KOPT-K1 (cell line): Measurements from ENCODE around the gene B9D2.
"Not testable (repeated sequence)": the region's sequence is repeated elsewhere in the genome, so short reads cannot be mapped to it uniquely, and the experiment has no call there.

Experiments
- H3K27ac ChIP-seq: fragments of 200-600 bp; sonication (generic); 2 replicates; pipeline ENCODE4 v1.5.1; 2016; ENCODE audit warnings: antibody characterized with exemption, mild to moderate bottlenecking, low read depth, low read length; ENCODE audit not compliant: poor library complexity, severe bottlenecking
- H3K36me3 ChIP-seq: fragments of 200-600 bp; sonication (generic); 2 replicates; pipeline ENCODE4 v1.5.1; 2017; ENCODE audit warnings: antibody characterized with exemption, mild to moderate bottlenecking, low read length, moderate library complexity; ENCODE audit not compliant: insufficient read depth
- H3K9me3 ChIP-seq: fragments of 200-600 bp; sonication (generic); 2 replicates; pipeline ENCODE4 v1.5.1; 2017; ENCODE audit warnings: antibody characterized with exemption, low read length, mild to moderate bottlenecking; ENCODE audit not compliant: insufficient read depth, poor library complexity, severe bottlenecking

The B9D2 gene

DNA sequence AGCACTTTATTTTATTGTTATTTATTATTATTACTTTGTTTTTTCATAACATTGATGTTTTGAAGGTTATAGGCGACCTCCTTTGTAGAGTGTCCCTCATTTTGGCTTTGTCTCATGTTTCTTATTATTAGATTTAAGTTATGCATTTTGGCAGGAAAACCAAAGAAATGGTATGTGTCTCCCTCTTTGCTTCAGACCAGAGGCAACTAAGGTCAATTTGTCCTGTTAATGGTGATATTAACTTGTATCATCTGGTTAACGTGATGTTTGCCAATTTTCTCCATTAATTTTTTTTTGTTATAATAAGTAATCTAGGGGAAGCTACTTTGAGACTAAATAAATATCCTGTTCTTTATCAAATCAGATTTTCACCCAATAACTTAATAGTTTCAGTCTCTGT lies 8.6 kb upstream of the B9D2 start:
- H3K27ac ChIP-seq = no peak overlapping the region
- H3K36me3 ChIP-seq = no peaks in the 10 kb centered on the region; the same call in 1 of the 2 replicates
- H3K9me3 ChIP-seq = no peaks in the 10 kb centered on the region

GRCh38 chr19:41371541-41371940 lies 7.6 kb upstream of the B9D2 start:
- H3K36me3 ChIP-seq = no peaks in the 10 kb centered on the region; the same call in 1 of the 2 replicates
- no peaks in the 10 kb centered on the region for H3K9me3 ChIP-seq
- H3K27ac ChIP-seq = no peak overlapping the region

DNA sequence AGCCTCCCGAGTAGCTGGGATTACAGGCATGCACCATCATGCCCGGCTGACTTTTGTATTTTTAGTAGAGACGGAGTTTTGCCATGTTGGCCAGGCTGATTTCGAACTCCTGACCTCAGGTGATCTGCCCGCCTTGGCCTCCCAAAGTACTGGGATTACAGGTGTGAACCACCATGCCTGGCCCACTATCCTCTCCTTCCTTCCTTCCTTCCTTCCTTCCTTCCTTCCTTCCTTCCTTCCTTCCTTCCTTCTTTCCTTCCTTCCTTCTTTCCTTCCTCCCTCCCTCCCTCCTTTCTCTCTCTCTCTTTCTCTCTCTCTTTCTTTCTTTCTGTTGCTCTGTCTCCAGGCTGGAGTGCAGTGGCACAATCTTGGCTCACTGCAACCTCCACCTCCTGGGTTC lies 7.2 kb upstream of the B9D2 start:
- not testable (repeated sequence) for H3K36me3 ChIP-seq, H3K27ac ChIP-seq, H3K9me3 ChIP-seq

- Histone ChIP-seq H3K9me3 (no peaks in the 10 kb centered on the region), H3K27ac (no peak overlapping the region), H3K36me3 (no peaks in the 10 kb centered on the region; the same call in 1 of the 2 replicates)
Measured at GRCh38 chr19:41369769-41370168, 5.8 kb upstream of the B9D2 start.

- no peak overlapping the region for H3K27ac ChIP-seq
- no peaks in the 10 kb centered on the region for H3K9me3 ChIP-seq
- no peaks in the 10 kb centered on the region; the same call in 1 of the 2 replicates for H3K36me3 ChIP-seq
Measured at GRCh38 chr19:41367848-41368301, 3.9 kb upstream of the B9D2 start.

GRCh38 chr19:41366089-41366488 lies 2.1 kb upstream of the B9D2 start:
- H3K27ac ChIP-seq = no peak overlapping the region
- no peaks in the 10 kb centered on the region for H3K36me3 ChIP-seq
- H3K9me3 ChIP-seq = no peaks in the 10 kb centered on the region

DNA sequence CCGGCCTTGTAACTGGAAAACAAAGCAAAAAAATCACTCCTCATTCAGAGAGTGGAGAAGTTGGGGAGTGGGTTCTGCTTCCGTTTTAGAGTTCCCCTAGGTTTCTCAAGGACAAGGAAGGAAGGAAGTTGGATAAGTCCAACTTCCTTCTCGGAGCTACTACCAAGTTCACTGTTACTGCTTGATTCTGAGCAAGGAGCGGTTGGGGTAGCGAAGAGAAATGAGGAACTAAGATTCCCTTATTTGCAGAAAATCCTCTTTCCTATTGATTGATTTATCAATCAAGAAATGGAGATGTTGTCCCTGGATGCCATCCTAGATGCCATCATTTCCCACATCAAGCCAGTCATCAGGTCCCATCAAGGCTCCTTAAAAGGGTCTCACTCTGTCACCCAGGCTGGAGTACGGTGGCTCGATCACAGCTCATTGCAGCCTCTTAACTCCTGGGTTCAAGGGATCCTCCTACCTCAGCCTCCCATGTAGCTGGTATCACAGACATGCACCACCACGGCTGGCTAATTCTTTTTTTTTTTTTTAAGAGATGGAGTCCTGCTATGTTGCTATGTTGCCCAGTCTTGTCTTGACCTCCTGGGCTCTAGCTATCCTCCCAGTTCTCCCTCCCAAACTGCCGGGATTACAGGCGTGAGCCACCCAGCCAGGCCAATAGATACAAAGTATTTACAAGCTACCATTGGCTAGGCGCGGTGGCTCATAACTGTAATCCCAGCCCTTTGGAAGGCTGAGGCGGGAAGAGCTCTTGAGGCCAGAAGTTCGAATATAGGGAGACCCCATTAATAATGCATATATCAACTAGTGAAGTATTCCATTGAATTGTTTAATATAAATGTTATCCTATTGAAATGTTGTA lies 809 bp upstream of the B9D2 start:
- Histone ChIP-seq H3K36me3 (no peaks in the 10 kb centered on the region), H3K9me3 (no peaks in the 10 kb centered on the region), H3K27ac (peak overlapping the region; percentile 98)

GRCh38 chr19:41363371-41363752 lies 587 bp downstream of the B9D2 start:
- H3K36me3 ChIP-seq = no peaks in the 10 kb centered on the region
- no peaks in the 10 kb centered on the region for H3K9me3 ChIP-seq
- peak overlapping the region; percentile 98 for H3K27ac ChIP-seq

- Histone ChIP-seq H3K9me3 (no peaks in the 10 kb centered on the region), H3K27ac (no peak overlapping the region), H3K36me3 (no peaks in the 10 kb centered on the region)
Measured at GRCh38 chr19:41362143-41362847, 1.7 kb downstream of the B9D2 start.

- no peaks in the 10 kb centered on the region for H3K36me3 ChIP-seq
- H3K9me3 ChIP-seq = no peaks in the 10 kb centered on the region
- no peak overlapping the region for H3K27ac ChIP-seq
Measured at GRCh38 chr19:41359741-41360140, 4.2 kb downstream of the B9D2 start.

DNA sequence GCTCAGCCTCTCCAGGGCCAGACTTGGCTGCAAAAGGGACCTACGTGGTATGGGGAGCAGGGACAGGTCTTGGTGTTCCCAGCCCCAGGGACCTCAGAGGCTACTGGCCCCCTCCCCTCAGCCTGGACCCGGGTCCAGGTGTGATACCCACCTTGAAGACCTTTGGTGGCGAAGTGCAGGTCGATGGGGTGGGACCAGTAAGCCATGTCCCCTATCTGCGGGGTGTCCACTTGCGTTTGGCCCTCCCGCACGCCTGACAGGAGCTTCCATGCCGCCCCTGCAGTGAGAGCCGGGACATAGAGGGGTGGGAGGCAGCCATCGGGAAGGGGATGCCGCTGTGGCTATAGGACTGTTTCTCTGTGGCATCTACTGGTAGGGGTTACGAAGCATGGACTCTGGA lies 6.2 kb downstream of the B9D2 start:
- no peak overlapping the region for H3K27ac ChIP-seq
- no peaks in the 10 kb centered on the region for H3K9me3 ChIP-seq
- no peaks in the 10 kb centered on the region for H3K36me3 ChIP-seq

DNA sequence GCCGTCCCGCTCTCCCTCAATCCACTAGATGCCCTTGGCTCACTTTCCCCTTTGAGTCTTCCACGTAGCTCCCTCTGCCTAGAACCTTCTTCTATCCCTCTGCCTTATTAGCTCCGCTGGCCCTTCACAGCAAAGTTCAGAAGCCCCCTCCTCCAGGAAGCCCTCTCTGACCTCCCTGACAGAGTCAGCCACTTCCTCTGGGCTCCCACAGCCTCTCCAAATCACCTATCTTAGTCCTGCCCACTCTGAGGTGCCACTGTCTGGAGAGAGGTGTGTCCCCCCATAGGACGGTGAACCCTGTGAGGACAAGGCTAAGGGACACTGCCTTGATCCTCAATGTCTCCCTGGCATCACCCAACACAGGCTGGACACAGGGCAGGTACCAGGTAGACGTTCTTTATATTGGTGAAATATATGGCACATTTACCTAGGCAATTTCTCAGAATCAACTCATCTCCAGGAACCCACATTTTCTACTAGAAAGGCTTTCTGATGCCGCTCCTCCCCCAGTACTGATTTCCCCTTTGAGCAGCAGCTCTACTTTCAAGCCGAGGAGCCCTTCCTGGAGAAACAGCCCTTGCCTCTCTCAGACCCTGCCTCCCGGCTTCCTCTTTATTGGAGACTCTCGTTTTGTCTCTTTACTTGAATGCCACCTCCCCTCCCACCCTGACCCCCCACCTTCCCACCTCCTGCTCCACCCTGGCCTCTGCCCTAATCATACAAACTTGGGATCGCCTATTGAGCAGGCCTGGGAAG lies 6.8 kb downstream of the B9D2 start:
- Histone ChIP-seq H3K27ac (no peak overlapping the region), H3K9me3 (no peaks in the 10 kb centered on the region), H3K36me3 (no peaks in the 10 kb centered on the region)

GRCh38 chr19:41355802-41356201 lies 8.1 kb downstream of the B9D2 start:
- no peaks in the 10 kb centered on the region for H3K36me3 ChIP-seq
- no peak overlapping the region for H3K27ac ChIP-seq
- no peaks in the 10 kb centered on the region for H3K9me3 ChIP-seq

DNA sequence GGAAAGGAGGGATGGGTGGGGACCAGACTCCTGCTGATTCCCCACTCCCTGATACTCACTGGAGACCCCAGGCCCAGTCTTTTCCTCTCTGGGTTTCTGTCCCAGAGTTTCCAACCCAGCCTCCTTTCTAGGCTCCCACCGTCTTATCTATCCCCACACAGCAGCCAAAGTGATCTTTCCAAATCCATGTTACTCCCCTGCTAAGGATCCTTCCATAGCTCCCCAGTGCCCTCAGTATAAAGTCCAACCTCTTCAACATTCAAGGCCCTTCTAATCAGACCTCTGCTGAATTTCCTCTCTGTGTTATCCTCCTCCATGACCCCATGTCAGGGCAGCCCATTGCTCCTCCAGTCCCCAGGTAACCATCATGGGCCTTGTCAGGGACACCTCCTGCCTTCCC lies 8.9 kb downstream of the B9D2 start:
- Histone ChIP-seq H3K36me3 (no peaks in the 10 kb centered on the region), H3K27ac (no peak overlapping the region), H3K9me3 (no peaks in the 10 kb centered on the region)

DNA sequence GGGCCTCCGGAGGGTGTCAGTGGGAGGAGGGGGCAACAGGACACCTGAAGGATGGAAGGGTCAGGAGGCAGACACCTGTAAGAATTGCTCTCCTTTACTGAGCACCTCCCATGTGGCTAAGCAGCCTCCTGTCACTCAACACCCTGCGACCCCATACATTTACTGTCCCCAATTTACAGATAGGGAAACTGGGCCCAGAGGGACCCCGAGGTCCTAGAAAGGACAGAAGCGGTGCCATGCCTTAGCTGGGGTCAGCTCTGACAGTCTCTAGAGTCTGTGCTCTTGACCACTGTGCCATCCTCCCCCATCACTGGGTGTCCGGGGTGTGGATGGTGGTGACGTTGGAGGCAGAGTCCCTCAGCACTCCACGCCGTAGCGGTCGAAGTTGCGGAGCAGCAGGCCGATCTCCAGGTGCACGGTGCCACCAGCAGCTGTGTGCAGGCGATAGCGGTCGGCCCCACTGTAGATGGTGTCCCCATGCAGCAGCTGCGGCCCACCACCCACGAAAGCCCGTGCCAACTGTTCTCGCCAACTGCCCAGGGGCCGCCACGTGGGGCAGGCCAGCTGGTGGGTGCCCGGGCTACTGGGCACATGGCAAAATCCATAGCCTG lies 9.5 kb downstream of the B9D2 start:
- peak overlapping the region; percentile 75 for H3K27ac ChIP-seq

More for the DNA sequence above, 9.5 kb downstream of the B9D2 start:
- 0 out of 2 replicates have a peak, but pooled peaks cover 2% of the 10 kb centered on the region for H3K36me3 ChIP-seq
- no peaks in the 10 kb centered on the region for H3K9me3 ChIP-seq
